ENCODE data around the gene GIMAP8.
"Not testable (repeated sequence)": the region's sequence is repeated elsewhere in the genome, so short reads cannot be mapped to it uniquely, and the experiment has no call there.

The GIMAP8 gene

DNA sequence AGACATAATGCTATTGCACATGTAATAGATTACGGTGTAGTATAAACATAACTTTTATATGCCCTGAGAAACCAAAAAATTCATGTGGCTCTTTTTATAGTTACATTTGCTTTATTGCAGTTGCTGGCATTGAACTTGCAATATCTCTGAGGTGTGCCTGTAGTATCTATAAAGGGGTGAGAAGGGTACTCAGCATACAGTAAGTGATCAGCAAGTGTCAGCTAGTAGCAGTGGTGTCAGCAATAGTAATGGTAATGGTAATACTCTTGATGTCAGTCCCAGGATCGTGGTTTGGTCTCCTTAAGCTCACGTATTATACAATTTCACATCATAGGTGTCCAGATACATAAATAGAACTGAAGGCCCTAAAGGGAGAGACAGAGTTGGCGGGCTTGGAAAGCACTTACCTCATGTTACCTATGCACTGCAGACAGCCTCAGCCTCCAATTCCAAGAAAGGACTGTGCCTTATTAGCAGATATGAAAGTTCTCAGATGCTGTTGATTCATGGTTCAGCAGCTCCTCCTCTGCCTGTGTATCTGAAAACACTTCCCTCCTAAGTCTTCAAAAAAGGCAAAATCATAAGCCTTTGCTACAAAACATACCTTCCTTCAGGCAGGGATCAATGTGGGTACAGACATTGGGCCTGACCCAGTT lies 57.6 kb downstream of the GIMAP8 start:
- no peak for TF ChIP-seq TAF1 (IDR thresholded peaks at IDR 0.05; ENCODE audit: borderline replicate concordance, low read depth, low read length)
- no peak for TF ChIP-seq POLR2AphosphoS5 (IDR thresholded peaks at IDR 0.05; ENCODE audit: low read depth, low read length)
- TF ChIP-seq POLR2A (IDR thresholded peaks at IDR 0.05; ENCODE audit: low read depth, low read length) = no peak
- FAIRE-seq = no peak

DNA sequence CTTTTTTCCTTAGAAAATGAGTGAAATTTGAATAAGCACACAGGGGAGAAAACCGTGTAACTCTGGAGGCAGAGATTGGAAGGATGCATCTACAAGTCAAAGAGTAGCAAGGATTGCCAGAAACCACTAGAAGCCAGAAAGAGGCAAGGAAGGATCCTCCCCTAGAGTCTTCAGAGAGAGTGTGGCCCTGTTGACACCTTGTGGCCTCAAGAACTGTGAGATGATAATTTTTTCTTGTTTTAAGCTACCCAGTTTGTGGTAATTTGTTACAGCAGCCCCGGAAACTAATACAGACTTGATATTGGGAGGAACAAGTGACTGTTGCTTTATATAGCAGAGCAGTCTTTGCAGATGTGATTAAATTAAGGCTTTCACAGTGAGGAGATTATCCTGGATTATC lies 60.6 kb downstream of the GIMAP8 start:
- TF ChIP-seq POLR2A (IDR thresholded peaks at IDR 0.05; ENCODE audit: low read depth, low read length) (no peak), TAF1 (IDR thresholded peaks at IDR 0.05; ENCODE audit: borderline replicate concordance, low read depth, low read length) (no peak), POLR2AphosphoS5 (IDR thresholded peaks at IDR 0.05; ENCODE audit: low read depth, low read length) (no peak)
- no peak for FAIRE-seq

More for the DNA sequence above, 57.6 kb downstream of the GIMAP8 start:
- DNase-seq (ENCODE audit: insufficient read length) = no peak

DNA sequence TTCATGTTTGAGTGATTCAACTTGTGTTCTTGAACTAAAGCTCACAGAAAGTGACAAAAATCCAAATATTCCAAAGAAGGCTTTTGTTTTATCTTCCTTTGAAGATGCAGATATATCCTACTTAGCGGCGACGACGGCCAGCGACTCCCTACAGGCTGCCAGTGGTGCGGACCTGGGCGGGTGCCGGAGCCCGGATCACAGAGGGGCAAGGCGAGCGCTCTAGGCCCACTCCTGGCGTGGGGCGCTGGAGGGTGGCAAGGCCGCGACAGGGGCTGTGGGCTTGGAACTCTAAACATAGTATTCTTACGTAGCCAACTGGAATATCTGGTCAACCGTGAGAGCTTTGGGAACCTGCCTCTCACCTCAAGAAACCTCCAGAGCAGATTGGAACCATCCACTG lies 63.3 kb downstream of the GIMAP8 start:
- no peak for FAIRE-seq
- no peak for DNase-seq (ENCODE audit: insufficient read length)
- no peak for TF ChIP-seq POLR2A (IDR thresholded peaks at IDR 0.05; ENCODE audit: low read depth, low read length)
- no peak for TF ChIP-seq TAF1 (IDR thresholded peaks at IDR 0.05; ENCODE audit: borderline replicate concordance, low read depth, low read length)
- no peak for TF ChIP-seq POLR2AphosphoS5 (IDR thresholded peaks at IDR 0.05; ENCODE audit: low read depth, low read length)

More for the DNA sequence above, 60.6 kb downstream of the GIMAP8 start:
- no peak for DNase-seq (ENCODE audit: insufficient read length)

DNA sequence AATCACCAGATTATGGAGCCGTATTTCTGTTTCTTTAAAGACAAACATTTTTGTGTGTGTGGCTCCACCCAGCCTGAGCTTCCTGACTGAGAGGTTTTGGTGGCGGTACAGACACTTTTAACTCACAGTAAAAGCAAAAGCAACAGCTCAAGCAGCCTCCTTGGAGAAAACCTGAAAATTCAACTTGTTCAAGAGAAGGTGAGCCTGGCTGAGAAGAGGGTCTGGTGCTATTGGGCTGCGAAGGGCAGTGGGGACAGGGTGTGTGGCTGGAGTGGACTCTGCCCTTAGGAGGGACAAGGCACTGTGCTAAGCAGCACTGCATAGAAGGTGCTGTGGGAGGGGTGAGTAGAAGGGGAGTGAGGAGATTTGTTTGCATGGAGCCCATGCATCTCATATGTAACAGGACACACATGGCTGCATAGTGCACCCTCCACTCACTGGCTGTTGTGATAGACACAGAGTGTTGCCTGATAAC lies 64.4 kb downstream of the GIMAP8 start, which contains the start of gene GIMAP7:
Gene GIMAP7, plus strand, starts transcription at position 125 of the 475 bp plus-strand sequence. CDS start 5,103 bp downstream, outside the sequence.
- TF ChIP-seq TAF1 (IDR thresholded peaks at IDR 0.05; ENCODE audit: borderline replicate concordance, low read depth, low read length) (peak; percentile 51; the same call in 1 of the 2 replicates), POLR2AphosphoS5 (IDR thresholded peaks at IDR 0.05; ENCODE audit: low read depth, low read length) (peak; percentile 54; the same call in 1 of the 2 replicates), POLR2A (IDR thresholded peaks at IDR 0.05; ENCODE audit: low read depth, low read length) (peak; percentile 66)
- DNase-seq (ENCODE audit: insufficient read length) = no peak
- FAIRE-seq = peak; percentile 97

DNA sequence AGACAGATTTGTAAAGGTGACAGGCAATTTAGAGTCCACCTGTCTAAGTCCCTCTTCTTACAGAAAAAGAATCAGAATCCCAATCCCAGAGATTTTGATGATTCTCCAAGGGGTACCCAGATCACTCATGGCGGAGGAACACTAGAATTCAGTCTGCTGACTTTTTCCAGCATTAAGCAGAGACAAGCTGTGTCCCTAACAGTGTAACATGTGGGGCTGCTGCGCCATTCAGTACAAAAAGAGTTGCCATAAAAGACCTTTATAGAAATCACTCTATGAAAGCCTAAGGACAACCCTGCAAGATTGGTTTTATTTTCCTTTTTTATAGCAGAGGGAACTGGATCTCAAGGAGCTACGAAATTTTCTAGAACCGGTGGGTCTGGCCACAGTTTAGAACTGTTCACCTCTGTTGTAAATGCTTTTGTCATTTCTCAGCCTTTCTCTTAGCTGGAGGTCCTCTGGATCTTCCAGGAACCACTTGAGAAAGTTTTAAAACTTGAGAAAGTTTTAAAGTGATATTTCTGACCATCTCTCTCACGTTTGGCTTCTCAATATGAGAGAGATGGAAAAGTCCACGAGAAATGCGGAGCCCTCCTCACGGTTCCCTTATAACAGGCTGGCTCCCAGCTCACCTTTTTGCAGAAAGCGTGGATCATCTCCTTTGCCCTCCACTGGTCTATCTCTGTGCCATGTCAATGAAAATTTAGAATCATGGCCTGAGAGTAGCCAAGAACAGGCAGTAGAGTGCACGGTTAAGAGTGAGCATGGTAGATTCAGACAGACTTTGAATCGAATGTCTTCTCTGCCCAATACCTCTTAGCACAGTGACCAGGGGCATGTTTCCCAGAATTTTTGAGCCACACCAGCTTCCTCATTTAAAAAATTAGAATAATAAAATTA lies 65.1 kb downstream of the GIMAP8 start:
- FAIRE-seq = peak; percentile 66
- TF ChIP-seq POLR2A (IDR thresholded peaks at IDR 0.05; ENCODE audit: low read depth, low read length) (no peak), POLR2AphosphoS5 (IDR thresholded peaks at IDR 0.05; ENCODE audit: low read depth, low read length) (no peak), TAF1 (IDR thresholded peaks at IDR 0.05; ENCODE audit: borderline replicate concordance, low read depth, low read length) (no peak)
- DNase-seq (ENCODE audit: insufficient read length) = no peak

DNA sequence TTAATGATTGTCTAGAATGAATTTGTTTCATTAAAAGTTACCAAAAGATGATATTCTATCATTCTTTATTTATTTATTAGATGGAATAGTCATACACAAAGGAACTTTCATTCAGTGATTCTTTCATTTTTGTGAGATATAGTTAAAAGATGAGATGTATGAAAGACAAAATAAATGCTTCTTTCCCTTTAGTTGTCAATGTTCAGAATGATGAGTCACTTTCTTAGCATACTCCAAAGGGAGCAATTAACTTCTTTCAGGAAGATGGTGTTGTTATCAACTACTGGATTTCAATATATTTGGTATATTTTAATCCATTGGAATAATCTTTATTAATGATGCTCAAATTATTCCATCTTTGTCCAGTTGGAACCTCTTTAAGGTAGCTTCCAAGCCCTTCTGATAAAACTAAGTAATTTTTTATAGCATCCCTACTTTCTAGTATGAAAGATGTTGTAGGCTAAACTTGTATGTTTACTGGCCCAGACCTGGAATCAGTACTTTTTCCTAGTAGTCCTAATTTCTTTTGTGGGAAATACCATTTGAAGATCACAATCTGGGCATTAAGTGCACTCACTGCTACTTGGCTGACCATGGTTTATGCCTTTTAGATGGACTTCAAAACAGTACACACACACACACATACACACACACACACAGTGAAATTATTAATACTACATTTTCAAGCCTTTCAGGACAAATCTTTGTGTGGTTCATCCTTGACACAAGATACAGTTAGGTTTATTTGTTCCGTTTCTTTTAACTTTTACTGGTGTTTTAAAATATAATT lies 66.7 kb downstream of the GIMAP8 start:
- TF ChIP-seq POLR2AphosphoS5 (IDR thresholded peaks at IDR 0.05; ENCODE audit: low read depth, low read length) (no peak), POLR2A (IDR thresholded peaks at IDR 0.05; ENCODE audit: low read depth, low read length) (no peak), TAF1 (IDR thresholded peaks at IDR 0.05; ENCODE audit: borderline replicate concordance, low read depth, low read length) (no peak)
- FAIRE-seq (no peak), DNase-seq (ENCODE audit: insufficient read length) (no peak)

DNA sequence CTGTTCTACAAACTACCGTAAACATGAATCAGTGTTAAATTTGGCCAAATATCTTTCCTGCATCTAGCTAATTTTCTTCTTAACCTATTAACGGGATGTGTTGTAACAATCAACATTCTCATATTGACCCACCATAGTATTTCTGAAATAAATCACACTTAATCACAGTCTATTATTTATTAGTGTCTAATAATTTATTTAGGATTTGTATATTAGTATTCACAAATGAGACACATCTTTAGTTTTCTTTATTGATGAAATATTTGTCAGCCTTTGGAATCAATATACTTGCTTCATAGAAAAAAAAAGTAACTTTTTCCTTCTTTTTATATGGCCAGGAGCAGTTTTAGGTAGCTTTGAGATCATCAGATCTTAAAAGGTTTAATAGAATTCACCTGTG lies 68.9 kb downstream of the GIMAP8 start:
- TF ChIP-seq TAF1 (IDR thresholded peaks at IDR 0.05; ENCODE audit: borderline replicate concordance, low read depth, low read length) (no peak), POLR2A (IDR thresholded peaks at IDR 0.05; ENCODE audit: low read depth, low read length) (no peak), POLR2AphosphoS5 (IDR thresholded peaks at IDR 0.05; ENCODE audit: low read depth, low read length) (no peak)
- no peak for FAIRE-seq

DNA sequence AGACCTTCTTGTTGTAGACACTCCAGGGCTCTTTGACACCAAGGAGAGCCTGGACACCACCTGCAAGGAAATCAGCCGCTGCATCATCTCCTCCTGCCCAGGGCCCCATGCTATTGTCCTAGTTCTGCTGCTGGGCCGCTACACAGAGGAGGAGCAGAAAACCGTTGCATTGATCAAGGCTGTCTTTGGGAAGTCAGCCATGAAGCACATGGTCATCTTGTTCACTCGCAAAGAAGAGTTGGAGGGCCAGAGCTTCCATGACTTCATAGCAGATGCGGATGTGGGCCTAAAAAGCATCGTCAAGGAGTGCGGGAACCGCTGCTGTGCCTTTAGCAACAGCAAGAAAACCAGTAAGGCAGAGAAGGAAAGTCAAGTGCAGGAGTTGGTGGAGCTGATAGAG lies 69.7 kb downstream of the GIMAP8 start:
- FAIRE-seq (peak; percentile 62), DNase-seq (ENCODE audit: insufficient read length) (no peak)
- no peak for TF ChIP-seq POLR2AphosphoS5 (IDR thresholded peaks at IDR 0.05; ENCODE audit: low read depth, low read length)
- no peak for TF ChIP-seq TAF1 (IDR thresholded peaks at IDR 0.05; ENCODE audit: borderline replicate concordance, low read depth, low read length)

More for the DNA sequence above, 68.9 kb downstream of the GIMAP8 start:
- no peak for DNase-seq (ENCODE audit: insufficient read length)

DNA sequence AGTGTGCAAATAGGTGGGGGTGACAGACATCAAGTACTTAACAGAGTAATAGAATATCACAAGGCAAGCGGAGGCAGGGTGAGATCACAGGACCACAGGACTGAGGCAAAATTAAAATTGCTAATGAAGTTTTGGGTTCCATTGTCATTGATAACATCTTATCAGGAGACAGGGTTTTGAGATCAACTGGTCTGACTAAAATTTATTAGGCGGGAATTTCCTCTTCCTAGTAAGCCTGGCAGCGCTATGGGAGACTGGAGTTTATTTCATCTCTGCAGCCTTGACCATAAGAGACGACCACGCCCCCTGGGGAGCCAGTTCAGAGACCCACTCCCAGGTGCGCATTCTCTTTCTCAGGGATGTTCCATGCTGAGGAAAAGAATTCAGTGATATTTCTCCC lies 72.5 kb downstream of the GIMAP8 start:
- FAIRE-seq; DNase-seq (ENCODE audit: insufficient read length): not testable (repeated sequence)

DNA sequence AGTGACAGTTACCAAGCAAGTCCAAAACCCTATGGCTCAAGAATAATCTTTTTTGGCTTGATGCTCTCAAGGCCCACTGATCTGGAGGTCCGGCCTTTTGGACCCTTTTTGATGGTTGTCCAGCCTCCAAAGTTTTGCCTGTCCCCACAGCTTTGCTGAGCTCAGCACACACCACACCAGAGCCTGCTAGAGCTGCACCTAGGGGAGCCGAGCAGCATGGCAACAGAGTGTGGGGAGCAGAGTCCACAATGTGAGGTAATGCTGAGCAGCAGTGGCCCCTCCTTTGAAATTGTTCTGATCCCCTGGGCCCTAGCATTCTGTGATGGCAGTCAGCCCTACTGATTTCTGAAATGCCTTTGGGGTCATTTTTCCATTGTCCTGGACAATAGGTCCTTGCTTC lies 73.6 kb downstream of the GIMAP8 start:
- FAIRE-seq (no peak), DNase-seq (ENCODE audit: insufficient read length) (no peak)
- no peak for TF ChIP-seq POLR2AphosphoS5 (IDR thresholded peaks at IDR 0.05; ENCODE audit: low read depth, low read length)
- TF ChIP-seq TAF1 (IDR thresholded peaks at IDR 0.05; ENCODE audit: borderline replicate concordance, low read depth, low read length) = no peak
- no peak for TF ChIP-seq POLR2A (IDR thresholded peaks at IDR 0.05; ENCODE audit: low read depth, low read length)

Measured in GM12892 (cell line).